GM04504 (cell line): ENCODE measurements around the gene CDKL5.

Experiments
- DNase-seq: peaks from one replicate; pipeline ENCODE4 v3.0.0-alpha.2; 2012; ENCODE audit warnings: low read depth

CDKL5 gene

GRCh38 chrX:18698737-18699650 is 273.6 kb downstream of the CDKL5 start:
- no peak for DNase-seq

GRCh38 chrX:18701621-18702361 is 276.4 kb downstream of the CDKL5 start:
- no peak for DNase-seq

- DNase-seq = no peak
Measured at GRCh38 chrX:18702362-18703195, 277.2 kb downstream of the CDKL5 start.
